GM12878 (cell line): ENCODE data around the gene FBRSL1. TPM values are rescaled to one million over a fixed set of nuclear protein-coding genes. Genes with fewer than 3 reads are reported as not detected.

Experiments used
- DPF2 ChIP-seq: fragments of 450-650 bp; IDR thresholded peaks from 2 replicates; pipeline ENCODE4 v1.6.1; 2017; ENCODE audit warnings: mild to moderate bottlenecking
- PAX5 ChIP-seq: IDR thresholded peaks from 2 replicates; pipeline ENCODE4 v1.6.1; 2011; ENCODE audit warnings: low read depth, low read length, borderline replicate concordance
- POLR2A ChIP-seq: IDR thresholded peaks from 2 replicates; pipeline ENCODE4 v1.6.1; 2011; ENCODE audit warnings: low read depth, mild to moderate bottlenecking, low read length
- RAD21 ChIP-seq: IDR thresholded peaks from 2 replicates; pipeline ENCODE4 v1.6.1; 2011; ENCODE audit warnings: mild to moderate bottlenecking, low read depth, low read length, moderate library complexity; ENCODE audit not compliant: insufficient read depth
- polyA plus RNA-seq, 11 experiments: library from polyadenylated mRNA; depleted of rRNA in 4 of 11; unstranded in 6 of 11; stranded (reverse) in 5 of 11; fragments of >200 nt; fragmentation: Nextera tagmentation in 4 of 11; fragmentation: Illumina TruSeq in 1 of 11; extraction: Ambion mirVana in 4 of 11; extraction: Trizol in 1 of 11; gene quantifications; 1 replicate in 1 of 11; 2 replicates in 10 of 11; pipeline versions ENCODE4 v1.2.1 to v1.2.3, GENCODE V29; 2011 to 2016; ENCODE audit warnings: inconsistent platforms in 2 of 11, missing spikeins in 2 of 11, low read depth in 1 of 11
- total RNA-seq, 4 experiments: library from RNA; depleted of rRNA in 3 of 4; stranded (reverse); fragments of >200 nt in 3 of 4; fragmentation: Illumina TruSeq in 1 of 4; extraction: Trizol in 1 of 4; gene quantifications; 2 replicates each; pipeline versions ENCODE4 v1.2.1 to v1.2.3, GENCODE V29; 2013 to 2021

The FBRSL1 gene
- total and polyA plus RNA-seq, 10 of the 15 experiments (the other 5 are each of a cell fraction or from before 2014, with no cell fraction given) = 0.19 to 55.1 (median 4.1) TPM

DNA sequence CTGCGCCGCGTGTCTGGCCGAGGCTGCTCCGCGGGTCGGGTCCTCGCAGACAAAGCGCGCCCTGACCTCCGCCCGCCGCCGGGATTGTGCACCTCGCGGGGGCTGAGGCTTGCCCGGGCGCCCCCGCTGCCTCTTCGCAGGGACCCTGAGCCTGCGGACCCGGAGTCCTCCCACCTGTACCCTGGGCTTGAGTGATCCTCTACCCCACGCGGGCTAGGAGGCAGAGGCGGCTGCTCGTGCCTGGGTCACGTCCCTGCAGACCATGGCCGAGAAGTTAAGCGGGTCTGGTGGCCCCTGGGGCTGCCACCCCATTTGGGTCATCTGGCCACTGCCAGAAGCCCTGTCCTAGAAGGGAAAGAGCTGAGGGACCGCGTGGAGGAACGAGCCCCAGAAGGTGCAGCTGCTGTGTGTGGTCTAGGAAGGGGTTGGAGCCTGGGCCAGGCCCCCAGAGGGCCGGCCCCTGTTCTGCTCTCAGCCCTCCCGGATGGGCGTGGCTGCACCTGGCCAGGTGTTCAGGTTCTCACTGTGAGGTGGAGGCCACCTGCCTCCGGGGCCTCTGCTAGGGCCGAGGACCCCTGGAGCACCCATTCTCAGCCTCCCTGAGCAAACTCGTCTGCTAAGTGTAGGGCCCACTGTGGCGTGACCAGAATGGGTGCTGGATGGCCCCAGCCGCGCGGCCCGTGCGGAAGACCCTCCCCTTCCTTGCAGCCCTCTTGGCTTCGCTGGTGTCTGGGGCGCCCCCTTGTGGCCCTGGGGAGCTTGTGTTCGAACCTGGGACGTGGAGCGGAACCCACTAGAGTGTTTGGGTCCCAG, 70.9 kb downstream of the FBRSL1 start (continued):
- TF ChIP-seq RAD21 (peak; percentile 58), PAX5 (peak; percentile 66; the same call in 1 of the 2 replicates), DPF2 (no peak), POLR2A (no peak; the same call in 1 of the 2 replicates)
- TF ChIP-seq, all 136 proteins: peak for 7

Other genes starting within 250 kb of the FBRSL1 start
- not detected in 2 replicates for gene GALNT9, start 160.6 kb upstream of the FBRSL1 start, total RNA-seq (2014; rRNA removed)
- not detected in 2 replicates for gene GALNT9, start 160.6 kb upstream of the FBRSL1 start, total RNA-seq (2014; rRNA removed; fragmentation: Illumina TruSeq; extraction: Trizol)
- not detected in 2 replicates for gene GALNT9, start 160.6 kb upstream of the FBRSL1 start, total RNA-seq (2021)
- gene GALNT9, start 160.6 kb upstream of the FBRSL1 start, polyA plus RNA-seq (2011; rRNA removed) = 0.04 TPM in 1 of 2 replicates, not detected in the other
- not detected in 2 replicates for gene GALNT9, start 160.6 kb upstream of the FBRSL1 start, polyA plus RNA-seq (2014; fragmentation: Illumina TruSeq; extraction: Trizol)
- not detected for gene GALNT9, start 160.6 kb upstream of the FBRSL1 start, polyA plus RNA-seq (2014; fragmentation: Nextera tagmentation; extraction: Ambion mirVana)
- not detected in 2 replicates for gene GALNT9, start 160.6 kb upstream of the FBRSL1 start, polyA plus RNA-seq (2014; rRNA removed)
- gene GALNT9, start 160.6 kb upstream of the FBRSL1 start, polyA plus RNA-seq (2016; fragmentation: Nextera tagmentation; extraction: Ambion mirVana) = not detected
- gene LRCOL1, start 120.4 kb downstream of the FBRSL1 start, total RNA-seq (2014; rRNA removed) = not detected in 2 replicates
- gene LRCOL1, start 120.4 kb downstream of the FBRSL1 start, total RNA-seq (2014; rRNA removed; fragmentation: Illumina TruSeq; extraction: Trizol) = not detected in 2 replicates
- gene LRCOL1, start 120.4 kb downstream of the FBRSL1 start, total RNA-seq (2021) = not detected in 2 replicates
- not detected in 2 replicates for gene LRCOL1, start 120.4 kb downstream of the FBRSL1 start, polyA plus RNA-seq (2011; rRNA removed)
- gene LRCOL1, start 120.4 kb downstream of the FBRSL1 start, polyA plus RNA-seq (2014; fragmentation: Illumina TruSeq; extraction: Trizol) = not detected in 2 replicates
- gene LRCOL1, start 120.4 kb downstream of the FBRSL1 start, polyA plus RNA-seq (2014; fragmentation: Nextera tagmentation; extraction: Ambion mirVana) = not detected
- not detected in 2 replicates for gene LRCOL1, start 120.4 kb downstream of the FBRSL1 start, polyA plus RNA-seq (2014; rRNA removed)
- not detected for gene LRCOL1, start 120.4 kb downstream of the FBRSL1 start, polyA plus RNA-seq (2016; fragmentation: Nextera tagmentation; extraction: Ambion mirVana)
- gene P2RX2, start 128.6 kb downstream of the FBRSL1 start, total RNA-seq (2014; rRNA removed) = not detected in 2 replicates
- not detected in 2 replicates for gene P2RX2, start 128.6 kb downstream of the FBRSL1 start, total RNA-seq (2014; rRNA removed; fragmentation: Illumina TruSeq; extraction: Trizol)
- gene P2RX2, start 128.6 kb downstream of the FBRSL1 start, total RNA-seq (2021) = not detected in 2 replicates
- gene P2RX2, start 128.6 kb downstream of the FBRSL1 start, polyA plus RNA-seq (2011; rRNA removed) = not detected in 2 replicates
- gene P2RX2, start 128.6 kb downstream of the FBRSL1 start, polyA plus RNA-seq (2014; fragmentation: Illumina TruSeq; extraction: Trizol) = not detected in 2 replicates
- gene P2RX2, start 128.6 kb downstream of the FBRSL1 start, polyA plus RNA-seq (2014; fragmentation: Nextera tagmentation; extraction: Ambion mirVana) = not detected
- not detected in 2 replicates for gene P2RX2, start 128.6 kb downstream of the FBRSL1 start, polyA plus RNA-seq (2014; rRNA removed)
- gene P2RX2, start 128.6 kb downstream of the FBRSL1 start, polyA plus RNA-seq (2016; fragmentation: Nextera tagmentation; extraction: Ambion mirVana) = not detected
- gene POLE, start 197.2 kb downstream of the FBRSL1 start, total RNA-seq (2014; rRNA removed) = 56.1 and 69.6 TPM in 2 replicates
- gene POLE, start 197.2 kb downstream of the FBRSL1 start, total RNA-seq (2014; rRNA removed; fragmentation: Illumina TruSeq; extraction: Trizol) = 24.8 and 26.7 TPM in 2 replicates
- 86.8 and 103 TPM in 2 replicates for gene POLE, start 197.2 kb downstream of the FBRSL1 start, total RNA-seq (2021)
- gene POLE, start 197.2 kb downstream of the FBRSL1 start, polyA plus RNA-seq (2011; rRNA removed) = 21.4 and 43.6 TPM in 2 replicates
- gene POLE, start 197.2 kb downstream of the FBRSL1 start, polyA plus RNA-seq (2014; fragmentation: Illumina TruSeq; extraction: Trizol) = 29.8 and 50.0 TPM in 2 replicates
- gene POLE, start 197.2 kb downstream of the FBRSL1 start, polyA plus RNA-seq (2014; fragmentation: Nextera tagmentation; extraction: Ambion mirVana) = 1 to 10 TPM; 2.3 to 3.5 TPM
- 84.2 and 91.5 TPM in 2 replicates for gene POLE, start 197.2 kb downstream of the FBRSL1 start, polyA plus RNA-seq (2014; rRNA removed)
- 10 to 100 TPM; 28.7 to 30.6 TPM for gene POLE, start 197.2 kb downstream of the FBRSL1 start, polyA plus RNA-seq (2016; fragmentation: Nextera tagmentation; extraction: Ambion mirVana)
- gene PXMP2, start 197.4 kb downstream of the FBRSL1 start, total RNA-seq (2014; rRNA removed) = 61.5 and 65.0 TPM in 2 replicates
- 37.6 and 38.1 TPM in 2 replicates for gene PXMP2, start 197.4 kb downstream of the FBRSL1 start, total RNA-seq (2014; rRNA removed; fragmentation: Illumina TruSeq; extraction: Trizol)
- 40.9 and 41.5 TPM in 2 replicates for gene PXMP2, start 197.4 kb downstream of the FBRSL1 start, total RNA-seq (2021)
- gene PXMP2, start 197.4 kb downstream of the FBRSL1 start, polyA plus RNA-seq (2011; rRNA removed) = 31.6 and 36.4 TPM in 2 replicates
- 18.4 and 42.6 TPM in 2 replicates for gene PXMP2, start 197.4 kb downstream of the FBRSL1 start, polyA plus RNA-seq (2014; fragmentation: Illumina TruSeq; extraction: Trizol)
- 10 to 100 TPM in 1 of 2 experiments, 1 to 10 TPM in 1; 4.0 to 10.3 TPM for gene PXMP2, start 197.4 kb downstream of the FBRSL1 start, polyA plus RNA-seq (2014; fragmentation: Nextera tagmentation; extraction: Ambion mirVana)
- 68.5 and 73.6 TPM in 2 replicates for gene PXMP2, start 197.4 kb downstream of the FBRSL1 start, polyA plus RNA-seq (2014; rRNA removed)
- gene PXMP2, start 197.4 kb downstream of the FBRSL1 start, polyA plus RNA-seq (2016; fragmentation: Nextera tagmentation; extraction: Ambion mirVana) = 10 to 100 TPM; 66.7 to 97.8 TPM
- 71.2 and 81.8 TPM in 2 replicates for gene PGAM5, start 220.7 kb downstream of the FBRSL1 start, total RNA-seq (2014; rRNA removed)
- gene PGAM5, start 220.7 kb downstream of the FBRSL1 start, total RNA-seq (2014; rRNA removed; fragmentation: Illumina TruSeq; extraction: Trizol) = 47.6 and 55.7 TPM in 2 replicates
- 79.7 and 90.9 TPM in 2 replicates for gene PGAM5, start 220.7 kb downstream of the FBRSL1 start, total RNA-seq (2021)
- gene PGAM5, start 220.7 kb downstream of the FBRSL1 start, polyA plus RNA-seq (2011; rRNA removed) = 16.2 and 27.7 TPM in 2 replicates
- gene PGAM5, start 220.7 kb downstream of the FBRSL1 start, polyA plus RNA-seq (2014; fragmentation: Illumina TruSeq; extraction: Trizol) = 16.5 and 44.3 TPM in 2 replicates
- gene PGAM5, start 220.7 kb downstream of the FBRSL1 start, polyA plus RNA-seq (2014; fragmentation: Nextera tagmentation; extraction: Ambion mirVana) = 10 to 100 TPM in 1 of 2 experiments, 1 to 10 TPM in 1; 9.6 to 16.4 TPM
- gene PGAM5, start 220.7 kb downstream of the FBRSL1 start, polyA plus RNA-seq (2014; rRNA removed) = 66.9 and 68.4 TPM in 2 replicates
- 10 to 100 TPM in 1 of 2 experiments, 1 to 10 TPM in 1; 8.2 to 46.3 TPM for gene PGAM5, start 220.7 kb downstream of the FBRSL1 start, polyA plus RNA-seq (2016; fragmentation: Nextera tagmentation; extraction: Ambion mirVana)